HepG2 (cell line): Measurements from ENCODE around the gene RASL10B. TPM values are rescaled to one million over a fixed set of nuclear protein-coding genes. Genes with fewer than 3 reads are reported as not detected.

Source experiments
- ATAC-seq: fragments of 200-7000 bp; cut with Tn5 transposase; 3 replicates; pipeline ENCODE4 v1.9.1; 2020; ENCODE audit warnings: mild to moderate bottlenecking, moderate library complexity
- BruUV-seq: library from RNA; stranded (reverse); fragments of 400-500 nt; replicated peaks from 2 replicates; lab custom pipeline; 2021; lab: Mats Ljungman, UMichigan
- CTCF ChIA-PET: fragments of 300-600 bp; formaldehyde crosslinking; extraction: SDS; loops from one replicate; lab custom pipeline; 2021; ENCODE audit warnings: low total read pairs, inconsistent platforms, low intra/inter-chr PET ratio; lab: Yijun Ruan, JAX
- POLR2A ChIA-PET: fragments of 350-600 bp; sonication (Branson Sonifier 250); formaldehyde crosslinking; loops from one replicate; lab custom pipeline; 2020; ENCODE audit warnings: antibody characterized with exemption, inconsistent platforms; lab: Yijun Ruan, JAX
- DNase-seq: peaks from one replicate; pipeline ENCODE4 v3.0.0-alpha.2; 2015; ENCODE audit warnings: low spot score
- FAIRE-seq: peaks from 3 replicates; lab custom pipeline; 2011; peaks lifted over from hg19 to GRCh38; lab: Jason Lieb, UNC
- H2AFZ ChIP-seq: one replicate; pipeline ENCODE4 v1.6.1; 2011; ENCODE audit warnings: low read length, inconsistent platforms
- H3K27ac ChIP-seq: fragments of 300-600 bp; 3 replicates; pipeline ENCODE4 v1.8.0; 2011; ENCODE audit warnings: mixed run types, mild to moderate bottlenecking, mixed read lengths, low read length, inconsistent platforms; ENCODE audit not compliant: insufficient read depth; ENCODE audit errors: extremely low read length
- H3K27me3 ChIP-seq, 2 experiments: fragments of 200-600 bp in 1 of 2; 2 replicates in 1 of 2; 3 replicates in 1 of 2; pipeline versions ENCODE4 v1.6.0 to v1.8.0; 2011; ENCODE audit warnings: low read length in 2 of 2, mild to moderate bottlenecking in 2 of 2, moderate library complexity in 2 of 2, inconsistent platforms in 1 of 2; ENCODE audit not compliant: insufficient read depth in 2 of 2, control insufficient read depth in 1 of 2
- H3K36me3 ChIP-seq, 2 experiments: fragments of 200-600 bp in 1 of 2; replicated peaks in 1 of 2; 2 replicates in 1 of 2; 3 replicates in 1 of 2; pipeline versions ENCODE4 v1.5.1 to v1.8.0; 2011; ENCODE audit warnings: low read length in 2 of 2, inconsistent platforms in 1 of 2; ENCODE audit not compliant: insufficient read depth in 2 of 2, control insufficient read depth in 1 of 2
- H3K4me1 ChIP-seq: 2 replicates; pipeline ENCODE4 v1.5.1; 2012; ENCODE audit warnings: low read length, inconsistent platforms; ENCODE audit not compliant: insufficient read depth
- H3K4me2 ChIP-seq: 2 replicates; pipeline ENCODE4 v1.6.0; 2011; ENCODE audit warnings: low read depth, low read length, inconsistent platforms
- H3K4me3 ChIP-seq, 3 experiments: fragments of 200-600 bp in 1 of 3; sonication (generic), shearing (Covaris generic) in 1 of 3; replicated peaks in 1 of 3; 2 replicates each; pipeline ENCODE4 v1.5.1; 2011 to 2016; ENCODE audit warnings: low read length in 3 of 3, inconsistent platforms in 2 of 3, low read depth in 2 of 3, mild to moderate bottlenecking in 2 of 3, control low read depth in 1 of 3, mixed read lengths in 1 of 3; ENCODE audit not compliant: insufficient read depth in 1 of 3
- H3K79me2 ChIP-seq: one replicate; pipeline ENCODE4 v1.6.1; 2011; ENCODE audit warnings: low read length, inconsistent platforms; ENCODE audit not compliant: insufficient read depth
- H3K9ac ChIP-seq: 2 replicates; pipeline ENCODE4 v1.6.0; 2011; ENCODE audit warnings: mild to moderate bottlenecking, low read depth, low read length, inconsistent platforms; ENCODE audit not compliant: insufficient read depth
- H3K9me3 ChIP-seq: 2 replicates; pipeline ENCODE4 v1.5.1; 2012; ENCODE audit warnings: mild to moderate bottlenecking, low read length
- H4K20me1 ChIP-seq: 2 replicates; pipeline ENCODE4 v1.6.0; 2011; ENCODE audit warnings: inconsistent platforms, mild to moderate bottlenecking, low read length, moderate library complexity; ENCODE audit not compliant: insufficient read depth
- FOXA1 ChIP-seq, 2 experiments: fragments of 450-650 bp in 1 of 2; sonication (generic) in 1 of 2; formaldehyde crosslinking in 1 of 2; IDR thresholded peaks; 2 replicates each; pipeline versions ENCODE4 v1.4.0 to v1.6.1; 2016 to 2020; ENCODE audit warnings: missing genetic modification reagents in 1 of 2
- ONECUT2 ChIP-seq: sonication (generic); formaldehyde crosslinking; IDR thresholded peaks from 2 replicates; pipeline ENCODE4 v1.4.0; 2020; ENCODE audit warnings: missing genetic modification reagents
- RARA ChIP-seq: IDR thresholded peaks from 2 replicates; pipeline ENCODE4 v1.6.1; 2016; ENCODE audit warnings: missing genetic modification reagents, missing compliant biosample characterization
- SALL1 ChIP-seq: sonication (generic); formaldehyde crosslinking; IDR thresholded peaks from 2 replicates; pipeline ENCODE4 v1.8.0; 2022; ENCODE audit warnings: mild to moderate bottlenecking, missing genetic modification reagents
- SKIL ChIP-seq: sonication (generic); formaldehyde crosslinking; IDR thresholded peaks from 2 replicates; pipeline ENCODE4 v1.8.0; 2022; ENCODE audit warnings: missing genetic modification reagents, mild to moderate bottlenecking, moderate library complexity, borderline replicate concordance
- ZBTB33 ChIP-seq: sonication (generic); formaldehyde crosslinking; IDR thresholded peaks from 2 replicates; pipeline ENCODE4 v1.4.0; 2020; ENCODE audit warnings: missing genetic modification reagents
- ZNF12 ChIP-seq: sonication (generic); formaldehyde crosslinking; IDR thresholded peaks from 2 replicates; pipeline ENCODE4 v1.5.0; 2020; ENCODE audit warnings: missing genetic modification reagents
- ZNF232 ChIP-seq: sonication (generic); formaldehyde crosslinking; IDR thresholded peaks from 2 replicates; pipeline ENCODE4 v1.4.0; 2020; ENCODE audit warnings: missing genetic modification reagents, borderline replicate concordance
- ZNF607 ChIP-seq: sonication (generic); formaldehyde crosslinking; IDR thresholded peaks from 2 replicates; pipeline ENCODE4 v1.5.1; 2020; ENCODE audit warnings: missing genetic modification reagents, mild to moderate bottlenecking, borderline replicate concordance
- ZSCAN29 ChIP-seq: sonication (generic); formaldehyde crosslinking; conservative IDR thresholded peaks from 2 replicates; pipeline ENCODE4 v1.4.0; 2020; ENCODE audit warnings: mild to moderate bottlenecking, missing genetic modification reagents
- WGBS: methylation state at CpG from one replicate; pipeline ENCODE4 v1.1.6; 2017; ENCODE audit warnings: low lambda C conversion rate; 5-methylcytosine and 5-hydroxymethylcytosine counted together
- in situ Hi-C: cut with HindIII; loops from 2 replicates; pipeline ENCODE4 v1.10.0; 2017; ENCODE audit warnings: low pct_unique_long_range_greater_than_20kb; ENCODE audit not compliant: extremely low pct_ligation_motif_present
- intact Hi-C: fragments of 100-400 bp; cut with micrococcal nuclease; formaldehyde crosslinking; loops from one replicate; pipeline ENCODE4 v1.10.0; 2022; ENCODE audit not compliant: unreplicated experiment
- polyA plus RNA-seq, 8 experiments: library from polyadenylated mRNA; depleted of rRNA in 3 of 8; stranded (reverse) in 7 of 8; unstranded in 1 of 8; fragments of >200 nt; fragmentation: Illumina TruSeq in 4 of 8; extraction: Trizol in 4 of 8; gene quantifications; 2 replicates each; pipeline versions ENCODE4 v1.2.1 to v1.2.3, GENCODE V29; 2011 to 2016; ENCODE audit warnings: low read depth in 4 of 8, missing spikeins in 1 of 8, mixed read lengths in 1 of 8; ENCODE audit not compliant: insufficient read depth in 1 of 8
- total RNA-seq, 5 experiments: library from RNA; depleted of rRNA; stranded (reverse); fragments of >200 nt; fragmentation: Illumina TruSeq; extraction: Trizol; gene quantifications; 2 replicates each; pipeline ENCODE4 v1.2.3, GENCODE V29; 2016; ENCODE audit warnings: low read depth in 1 of 5
- TF ChIP-seq, protein P1 (sequence below): sonication (generic); formaldehyde crosslinking; IDR thresholded peaks from 2 replicates; pipeline ENCODE4 v1.8.1; 2023; ENCODE audit warnings: mild to moderate bottlenecking, moderate library complexity, missing genetic modification reagents
- TF ChIP-seq, protein P2 (sequence below), 2 experiments: sonication (generic) in 1 of 2; formaldehyde crosslinking in 1 of 2; IDR thresholded peaks; 2 replicates each; pipeline versions ENCODE4 v1.6.1 to v1.9.0; 2014 to 2022; ENCODE audit warnings: antibody characterized with exemption in 1 of 2, borderline replicate concordance in 1 of 2, inconsistent platforms in 1 of 2, low read depth in 1 of 2, missing genetic modification reagents in 1 of 2

The RASL10B gene
- total and polyA plus RNA-seq, 2 of the 13 experiments (the other 11 are each of a cell fraction or from before 2014, with no cell fraction given): 8.8 to 11.0 TPM

DNA sequence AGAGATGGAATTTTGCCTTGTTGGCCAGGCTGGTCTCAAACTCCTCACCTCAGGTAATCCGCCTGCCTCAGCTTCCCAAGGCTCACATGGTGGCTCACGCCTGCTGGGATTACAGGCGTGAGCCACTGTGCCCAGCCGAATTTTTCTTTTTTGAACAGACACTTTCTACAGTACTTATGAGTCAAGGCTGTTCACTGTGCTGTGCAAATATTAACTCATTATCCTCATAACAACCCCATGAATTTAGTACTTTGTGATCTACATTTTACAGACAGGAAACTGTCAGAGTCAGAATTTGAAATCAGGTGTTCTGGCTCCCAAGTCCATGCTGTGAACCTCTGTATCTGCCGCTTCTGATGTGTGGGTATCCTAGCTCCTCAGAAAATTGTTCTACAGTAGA is 25.7 kb upstream of the RASL10B start:
- Histone ChIP-seq H2AFZ (no peak overlapping the region), H3K79me2 (no peaks in the 10 kb centered on the region), H3K36me3 (peaks cover 2 to 17% of the 10 kb centered on the region in 2 experiments), H3K9me3 (no peaks in the 10 kb centered on the region), H3K4me2 (0 out of 2 replicates have a peak overlapping the region, but pooled peaks have one; percentile 20), H3K27me3 (no peaks in the 10 kb centered on the region), H3K27ac (peak overlapping the region; percentile 67), H3K4me3 (peak overlapping the region in 1 of 3 experiments; percentile 6; a peak in 1 of 6 replicates), H3K9ac (no peak overlapping the region), H4K20me1 (0 out of 2 replicates have a peak, but pooled peaks cover 4% of the 10 kb centered on the region), H3K4me1 (peaks cover 16% of the 10 kb centered on the region)
- ATAC-seq (peak; percentile 94), FAIRE-seq (no peak), DNase-seq (peak; percentile 70)
- CTCF ChIA-PET: no interaction called here
- POLR2A ChIA-PET: no interaction called here
- 55% methylated on average over 5 of the region's 5 CpGs for WGBS
- in situ Hi-C loops (loop anchor here (25.0 kb wide), 1 partner anchor 107 kb away; the partner anchor contains the start of gene TAF15), intact Hi-C loops (no loop called here)
- no TSS peak for BruUV-seq
- TF ChIP-seq, protein P1, sequence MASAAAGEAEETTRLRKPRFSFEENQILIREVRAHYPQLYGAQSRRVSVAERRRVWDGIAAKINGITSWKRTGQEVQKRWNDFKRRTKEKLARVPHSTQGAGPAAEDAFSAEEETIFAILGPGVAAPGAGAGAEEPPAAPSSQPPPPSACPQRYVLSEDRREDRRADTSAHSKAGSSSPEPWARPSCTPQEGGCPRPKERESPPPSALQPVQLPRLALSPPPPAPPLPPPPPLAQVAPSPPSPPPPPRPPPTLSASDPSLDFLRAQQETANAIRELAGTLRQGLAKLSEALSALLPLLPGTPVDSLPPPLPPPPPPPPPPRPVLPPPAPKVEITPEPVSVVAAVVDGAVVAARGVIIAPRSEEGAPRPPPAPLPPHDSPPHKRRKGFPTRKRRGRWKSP (CRISPR knock-in tag): no peak
- TF ChIP-seq SALL1 (CRISPR knock-in tag) (peak; percentile 18; the same call in 1 of the 2 replicates), SKIL (no peak), ZNF12 (CRISPR knock-in tag) (no peak), ZNF232 (CRISPR knock-in tag) (peak; percentile 100), ZSCAN29 (0 out of 2 replicates have a peak, but pooled peaks have one; percentile 30), ZNF607 (CRISPR knock-in tag) (0 out of 2 replicates have a peak, but pooled peaks have one; percentile 33), FOXA1 (IDR thresholded peaks at IDR 0.05) (no peak), FOXA1 (CRISPR knock-in tag; IDR thresholded peaks at IDR 0.05) (no peak), ZBTB33 (CRISPR knock-in tag) (peak; percentile 84), RARA (CRISPR knock-in tag) (peak; percentile 15; the same call in 1 of the 2 replicates), ONECUT2 (CRISPR knock-in tag) (no peak)
- TF ChIP-seq, protein P2, sequence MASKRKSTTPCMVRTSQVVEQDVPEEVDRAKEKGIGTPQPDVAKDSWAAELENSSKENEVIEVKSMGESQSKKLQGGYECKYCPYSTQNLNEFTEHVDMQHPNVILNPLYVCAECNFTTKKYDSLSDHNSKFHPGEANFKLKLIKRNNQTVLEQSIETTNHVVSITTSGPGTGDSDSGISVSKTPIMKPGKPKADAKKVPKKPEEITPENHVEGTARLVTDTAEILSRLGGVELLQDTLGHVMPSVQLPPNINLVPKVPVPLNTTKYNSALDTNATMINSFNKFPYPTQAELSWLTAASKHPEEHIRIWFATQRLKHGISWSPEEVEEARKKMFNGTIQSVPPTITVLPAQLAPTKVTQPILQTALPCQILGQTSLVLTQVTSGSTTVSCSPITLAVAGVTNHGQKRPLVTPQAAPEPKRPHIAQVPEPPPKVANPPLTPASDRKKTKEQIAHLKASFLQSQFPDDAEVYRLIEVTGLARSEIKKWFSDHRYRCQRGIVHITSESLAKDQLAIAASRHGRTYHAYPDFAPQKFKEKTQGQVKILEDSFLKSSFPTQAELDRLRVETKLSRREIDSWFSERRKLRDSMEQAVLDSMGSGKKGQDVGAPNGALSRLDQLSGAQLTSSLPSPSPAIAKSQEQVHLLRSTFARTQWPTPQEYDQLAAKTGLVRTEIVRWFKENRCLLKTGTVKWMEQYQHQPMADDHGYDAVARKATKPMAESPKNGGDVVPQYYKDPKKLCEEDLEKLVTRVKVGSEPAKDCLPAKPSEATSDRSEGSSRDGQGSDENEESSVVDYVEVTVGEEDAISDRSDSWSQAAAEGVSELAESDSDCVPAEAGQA (IDR thresholded peaks at IDR 0.05; ENCODE audit: low read depth): no peak
- TF ChIP-seq, protein P2 (CRISPR knock-in tag; IDR thresholded peaks at IDR 0.05; ENCODE audit: borderline replicate concordance): no peak
